IMR-90 (cell line): ENCODE results near the gene CMIP. TPM values are rescaled to one million over a fixed set of nuclear protein-coding genes. Genes with fewer than 3 reads are reported as not detected.
A peak's percentile ranks its signal among the peaks of the same experiment; 100 is the strongest.

Experiments used
- ATAC-seq: fragments of 200-7000 bp; cut with Tn5 transposase; 2 replicates; pipeline ENCODE4 v1.9.1; 2020; ENCODE audit warnings: low read depth, mild to moderate bottlenecking, moderate library complexity
- BruUV-seq: library from RNA; stranded (reverse); fragments of 400-500 nt; replicated peaks from 2 replicates; lab custom pipeline; 2021; lab: Mats Ljungman, UMichigan
- CTCF ChIA-PET: fragments of 300-600 bp; formaldehyde crosslinking; extraction: SDS; loops from one replicate; lab custom pipeline; 2021; ENCODE audit warnings: antibody characterized with exemption; lab: Yijun Ruan, JAX
- POLR2A ChIA-PET: fragments of 300-600 bp; sonication (Branson Sonifier 250); formaldehyde crosslinking; loops from one replicate; lab custom pipeline; 2022; ENCODE audit warnings: antibody characterized with exemption; ENCODE audit not compliant: unreplicated experiment; lab: Charles Lee
- DNase-seq: peaks from one replicate; pipeline ENCODE4 v3.0.0; 2013
- H2AFZ ChIP-seq: replicated peaks from 2 replicates; pipeline ENCODE3; 2013; ENCODE audit warnings: low read length, mild to moderate bottlenecking; ENCODE audit not compliant: poor library complexity
- H2AK5ac ChIP-seq: 2 replicates; pipeline ENCODE4 v1.6.1; 2013; ENCODE audit warnings: low read depth, low read length, inconsistent platforms
- H2AK9ac ChIP-seq: replicated peaks from 2 replicates; pipeline ENCODE3; 2013; ENCODE audit warnings: mild to moderate bottlenecking, low read depth, low read length, moderate library complexity; ENCODE audit not compliant: poor library complexity
- H2BK120ac ChIP-seq: 2 replicates; pipeline ENCODE4 v1.6.1; 2013; ENCODE audit warnings: low read depth, low read length, inconsistent platforms
- H2BK15ac ChIP-seq: 3 replicates; pipeline ENCODE4 v1.6.1; 2013; ENCODE audit warnings: low read depth, low read length, inconsistent platforms
- H2BK20ac ChIP-seq: 2 replicates; pipeline ENCODE4 v1.6.1; 2013; ENCODE audit warnings: low read depth, mild to moderate bottlenecking, inconsistent platforms, low read length, moderate library complexity
- H2BK5ac ChIP-seq: 2 replicates; pipeline ENCODE4 v1.6.1; 2013; ENCODE audit warnings: mild to moderate bottlenecking, low read depth, low read length, inconsistent platforms; ENCODE audit not compliant: poor library complexity, severe bottlenecking
- H3K14ac ChIP-seq: replicated peaks from 2 replicates; pipeline ENCODE4 v1.6.1; 2013; ENCODE audit warnings: low read depth, low read length, inconsistent platforms
- H3K18ac ChIP-seq: 2 replicates; pipeline ENCODE4 v1.6.1; 2013; ENCODE audit warnings: low read depth, low read length, control low read depth
- H3K23ac ChIP-seq: 2 replicates; pipeline ENCODE4 v1.6.1; 2013; ENCODE audit warnings: low read depth, low read length, inconsistent platforms
- H3K27ac ChIP-seq: 2 replicates; pipeline ENCODE4 v1.5.1; 2013; ENCODE audit warnings: mild to moderate bottlenecking, control low read depth, low read length; ENCODE audit not compliant: insufficient read depth
- H3K27me3 ChIP-seq: 2 replicates; pipeline ENCODE4 v1.6.1; 2013; ENCODE audit warnings: low read length; ENCODE audit not compliant: control insufficient read depth, insufficient read depth
- H3K36me3 ChIP-seq: 2 replicates; pipeline ENCODE4 v1.6.1; 2013; ENCODE audit warnings: low read length, mixed read lengths; ENCODE audit not compliant: control insufficient read depth, insufficient read depth
- H3K4ac ChIP-seq: 2 replicates; pipeline ENCODE4 v1.6.1; 2013; ENCODE audit warnings: low read depth, low read length, inconsistent platforms
- H3K4me1 ChIP-seq: 2 replicates; pipeline ENCODE4 v1.6.1; 2013; ENCODE audit warnings: low read length, mixed read lengths; ENCODE audit not compliant: control insufficient read depth, insufficient read depth
- H3K4me2 ChIP-seq: 2 replicates; pipeline ENCODE4 v1.6.1; 2013; ENCODE audit warnings: low read depth, mild to moderate bottlenecking, control low read depth, low read length, moderate library complexity
- H3K4me3 ChIP-seq: 2 replicates; pipeline ENCODE4 v1.5.1; 2013; ENCODE audit warnings: low read depth, mild to moderate bottlenecking, control low read depth, low read length, moderate library complexity; ENCODE audit not compliant: insufficient read depth
- H3K56ac ChIP-seq: 2 replicates; pipeline ENCODE4 v1.6.1; 2013; ENCODE audit warnings: low read length, inconsistent platforms; ENCODE audit not compliant: insufficient read depth; ENCODE audit errors: extremely low read depth
- H3K79me1 ChIP-seq, 2 experiments: 2 replicates each; pipeline ENCODE4 v1.6.1; 2013; ENCODE audit warnings: low read length in 2 of 2, inconsistent platforms in 1 of 2, low read depth in 1 of 2
- H3K9ac ChIP-seq: 2 replicates; pipeline ENCODE4 v1.6.1; 2013; ENCODE audit warnings: low read depth, low read length, control low read depth
- H3K9me1 ChIP-seq: 2 replicates; pipeline ENCODE4 v1.6.1; 2013; ENCODE audit warnings: low read length, inconsistent platforms; ENCODE audit not compliant: insufficient read depth
- H3K9me3 ChIP-seq: 2 replicates; pipeline ENCODE4 v1.6.1; 2013; ENCODE audit warnings: low read length; ENCODE audit not compliant: control insufficient read depth, insufficient read depth
- H4K20me1 ChIP-seq: 2 replicates; pipeline ENCODE4 v1.6.1; 2013; ENCODE audit warnings: low read length, inconsistent platforms; ENCODE audit not compliant: insufficient read depth
- H4K5ac ChIP-seq: 2 replicates; pipeline ENCODE4 v1.6.1; 2013; ENCODE audit warnings: mild to moderate bottlenecking, low read depth, low read length, control low read depth
- H4K8ac ChIP-seq, 2 experiments: 2 replicates each; pipeline ENCODE4 v1.6.1; 2013; ENCODE audit warnings: low read depth in 2 of 2, low read length in 2 of 2, control low read depth in 1 of 2, inconsistent platforms in 1 of 2
- H4K91ac ChIP-seq: 2 replicates; pipeline ENCODE4 v1.6.1; 2013; ENCODE audit warnings: low read depth, low read length, inconsistent platforms; ENCODE audit not compliant: insufficient read depth
- CHD1 ChIP-seq: IDR thresholded peaks from 2 replicates; pipeline ENCODE4 v1.6.1; 2012; ENCODE audit warnings: low read depth, low read length, improper control_type of control experiment
- CTCF ChIP-seq: conservative IDR thresholded peaks from 2 replicates; pipeline ENCODE4 v1.5.1; 2012; ENCODE audit warnings: mild to moderate bottlenecking, low read depth, low read length, improper control_type of control experiment
- FOS ChIP-seq: fragments of 150-350 bp; IDR thresholded peaks from 2 replicates; pipeline ENCODE4 v1.6.1; 2016; ENCODE audit warnings: low read depth, low read length
- MAFK ChIP-seq: IDR thresholded peaks from 2 replicates; pipeline ENCODE4 v1.6.1; 2012; ENCODE audit warnings: low read depth, low read length, improper control_type of control experiment
- MAZ ChIP-seq: IDR thresholded peaks from 2 replicates; pipeline ENCODE4 v1.6.1; 2012; ENCODE audit warnings: low read depth, mild to moderate bottlenecking, low read length, improper control_type of control experiment, moderate library complexity, borderline replicate concordance
- RAD21 ChIP-seq: IDR thresholded peaks from 2 replicates; pipeline ENCODE4 v1.6.1; 2012; ENCODE audit warnings: low read length, improper control_type of control experiment
- SMC3 ChIP-seq: fragments of 150-350 bp; IDR thresholded peaks from 2 replicates; pipeline ENCODE4 v1.6.1; 2016; ENCODE audit warnings: low read depth, mild to moderate bottlenecking, antibody characterized with exemption, low read length, moderate library complexity
- WGBS, 2 experiments: methylation state at CpG; one replicate each; pipeline versions ENCODE4 v1.1.5 to v1.1.7; 2013; ENCODE audit warnings: missing lambda C conversion rate in 2 of 2; ENCODE audit not compliant: insufficient read length in 1 of 2; ENCODE audit errors: extremely low coverage in 2 of 2; 5-methylcytosine and 5-hydroxymethylcytosine counted together
- dilution Hi-C: fragments of 300-500 bp; cut with HindIII; formaldehyde crosslinking; loops from one replicate; pipeline ENCODE4 v1.14.3; 2018; ENCODE audit warnings: low sequenced_read_pairs; ENCODE audit not compliant: unreplicated experiment
- in situ Hi-C: fragments of 300-500 bp; cut with MboI; formaldehyde crosslinking; loops from 3 replicates; pipeline ENCODE4 v1.14.3; 2019; ENCODE audit warnings: low sequenced_read_pairs, inconsistent platforms, mixed read lengths
- intact Hi-C: fragments of 100-400 bp; cut with micrococcal nuclease; formaldehyde crosslinking; loops from 2 replicates; pipeline ENCODE4 v1.10.0; 2022
- polyA plus RNA-seq, 3 experiments: library from polyadenylated mRNA; depleted of rRNA; stranded (reverse); fragments of >200 nt; gene quantifications; 2 replicates each; pipeline ENCODE4 v1.2.3, GENCODE V29; 2012; ENCODE audit warnings: low replicate concordance in 1 of 3
- total RNA-seq: library from RNA; depleted of rRNA; stranded (reverse); fragments of >200 nt; gene quantifications from 2 replicates; pipeline ENCODE4 v1.2.3, GENCODE V29; 2012

The CMIP gene
- total and polyA plus RNA-seq, 2 of the 4 experiments (the other 2 are of a cell fraction) = 3.2 to 11.6 TPM

GRCh38 chr16:81693041-81693743 lies 248.6 kb downstream of the CMIP start:
- no peak overlapping the region for H3K18ac ChIP-seq
- H3K79me1 ChIP-seq = peaks cover 0 to 16% of the 10 kb centered on the region in 2 experiments; a peak in 3 of 4 replicates
- no peak overlapping the region for H2BK15ac ChIP-seq
- H2BK5ac ChIP-seq = peak overlapping the region; percentile 23
- no peak overlapping the region for H3K9ac ChIP-seq
- H2AFZ ChIP-seq = no peak overlapping the region
- peaks cover 20% of the 10 kb centered on the region for H3K4me1 ChIP-seq
- peaks cover 29% of the 10 kb centered on the region for H4K20me1 ChIP-seq
- H3K56ac ChIP-seq = no peak overlapping the region
- H3K9me3 ChIP-seq = no peaks in the 10 kb centered on the region
- H3K27ac ChIP-seq = peak overlapping the region; percentile 27; the same call in 1 of the 2 replicates
- no peak overlapping the region for H4K5ac ChIP-seq
- TF ChIP-seq MAFK = no peak
- peak; percentile 12; the same call in 1 of the 2 replicates for TF ChIP-seq FOS
- TF ChIP-seq MAZ = peak; percentile 29; the same call in 1 of the 2 replicates
- TF ChIP-seq RAD21 = peak; percentile 20; the same call in 1 of the 2 replicates
- TF ChIP-seq CHD1 = no peak
- peak; percentile 23; the same call in 1 of the 2 replicates for TF ChIP-seq CTCF
- 0 out of 2 replicates have a peak, but pooled peaks have one; percentile 18 for TF ChIP-seq SMC3
- WGBS, 2 experiments = 43% methylated on average over 15 of the region's 28 CpGs; no CpG with 5 or more reads in 1 of the 2 experiments
- no peak overlapping the region for H2BK120ac ChIP-seq
- BruUV-seq = no TSS peak
- CTCF ChIA-PET = interaction anchor here (0.6 kb wide), 1 partner anchor 113 kb away, joined by 4 read pairs; no protein-coding TSS in a partner anchor
- H4K8ac ChIP-seq = no peak overlapping the region
- no peak overlapping the region for H2BK20ac ChIP-seq
- ATAC-seq (peak; percentile 90), DNase-seq (peak; percentile 86)
- no peak overlapping the region for H3K4me2 ChIP-seq
- 0 out of 2 replicates have a peak overlapping the region, but pooled peaks have one; percentile 10 for H3K4ac ChIP-seq
- intact Hi-C loops = no loop called here
- H2AK9ac ChIP-seq = no peak overlapping the region
- H3K9me1 ChIP-seq = peaks cover 27% of the 10 kb centered on the region
- POLR2A ChIA-PET = no interaction called here
- dilution Hi-C loops = no loop called here
- H4K91ac ChIP-seq = 0 out of 2 replicates have a peak overlapping the region, but pooled peaks have one; percentile 11
- H3K36me3 ChIP-seq = peaks cover 25% of the 10 kb centered on the region
- H3K27me3 ChIP-seq = no peaks in the 10 kb centered on the region
- no peak overlapping the region for H2AK5ac ChIP-seq
- no peak overlapping the region for H3K4me3 ChIP-seq
- H3K23ac ChIP-seq = no peak overlapping the region
- H3K14ac ChIP-seq = no peak overlapping the region
- in situ Hi-C loops = no loop called here
